Measurements from ENCODE around the gene PDZD2.

The PDZD2 gene

DNA sequence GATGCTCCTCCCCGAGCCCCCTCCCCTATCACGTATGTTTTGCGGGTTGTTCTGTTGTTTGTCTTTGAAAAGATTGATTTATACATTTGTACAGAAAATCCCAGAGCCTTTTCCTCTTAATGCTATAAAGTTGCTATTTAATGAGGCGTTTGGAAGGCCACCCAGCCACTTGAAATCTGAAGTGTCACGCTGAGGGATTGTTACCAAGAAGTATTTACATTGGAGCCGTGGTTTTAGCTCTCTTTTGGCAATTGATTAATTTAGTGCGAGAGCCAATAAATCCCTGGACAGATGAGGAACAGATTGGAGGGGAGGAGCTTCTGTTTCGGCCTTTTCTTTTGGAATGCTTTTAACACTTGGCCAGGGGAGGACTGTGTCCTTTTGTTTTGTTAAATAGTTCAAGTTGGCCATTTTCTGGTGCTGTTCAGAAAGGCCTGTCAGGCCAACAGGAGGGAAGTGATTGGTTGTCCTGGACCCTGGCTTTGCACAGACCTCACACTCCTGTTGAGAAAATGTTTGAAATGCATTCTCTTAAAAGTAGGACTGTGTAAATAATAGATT, 250.2 kb downstream of the PDZD2 start:
- no peak for DNase-seq

DNA sequence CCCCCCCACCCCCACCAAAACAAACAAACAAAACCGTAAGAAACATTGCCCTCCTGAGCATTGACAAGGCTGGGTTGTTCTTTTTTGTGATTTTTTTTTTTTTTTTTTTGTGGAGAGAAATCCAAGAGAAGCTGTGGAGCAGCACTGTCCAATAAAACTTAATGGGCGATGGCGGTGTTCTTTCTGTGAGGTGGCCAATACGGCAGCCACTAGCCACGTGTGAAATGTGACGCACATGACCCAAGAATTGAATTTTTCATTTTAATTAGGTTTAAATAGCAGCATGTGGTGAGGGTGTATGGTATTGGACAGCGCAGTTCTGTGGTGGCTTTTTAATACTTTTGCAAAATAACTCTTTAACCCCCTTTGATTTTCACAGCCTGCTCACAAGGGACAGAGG, 251.1 kb downstream of the PDZD2 start:
- no peak for DNase-seq

DNA sequence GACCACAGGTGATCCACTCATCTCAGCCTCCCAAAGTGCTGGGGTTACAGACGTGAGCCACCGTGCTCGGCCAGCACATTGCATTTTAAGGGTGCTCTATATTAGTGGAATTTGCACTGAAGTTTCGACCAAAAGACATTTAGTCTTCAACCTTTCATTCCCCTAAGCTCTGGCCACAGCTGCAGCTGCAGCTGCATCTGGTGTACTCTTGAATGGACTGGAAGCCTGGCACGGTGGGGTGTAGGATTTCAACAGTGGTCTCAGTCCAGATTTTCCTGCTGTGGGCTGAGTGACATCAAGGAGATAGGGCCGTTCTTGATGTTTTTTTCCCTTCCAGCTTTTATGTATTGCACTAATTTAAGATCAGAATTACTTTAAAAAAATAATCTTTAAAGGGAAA, 255.2 kb downstream of the PDZD2 start:
- no peak for DNase-seq

DNA sequence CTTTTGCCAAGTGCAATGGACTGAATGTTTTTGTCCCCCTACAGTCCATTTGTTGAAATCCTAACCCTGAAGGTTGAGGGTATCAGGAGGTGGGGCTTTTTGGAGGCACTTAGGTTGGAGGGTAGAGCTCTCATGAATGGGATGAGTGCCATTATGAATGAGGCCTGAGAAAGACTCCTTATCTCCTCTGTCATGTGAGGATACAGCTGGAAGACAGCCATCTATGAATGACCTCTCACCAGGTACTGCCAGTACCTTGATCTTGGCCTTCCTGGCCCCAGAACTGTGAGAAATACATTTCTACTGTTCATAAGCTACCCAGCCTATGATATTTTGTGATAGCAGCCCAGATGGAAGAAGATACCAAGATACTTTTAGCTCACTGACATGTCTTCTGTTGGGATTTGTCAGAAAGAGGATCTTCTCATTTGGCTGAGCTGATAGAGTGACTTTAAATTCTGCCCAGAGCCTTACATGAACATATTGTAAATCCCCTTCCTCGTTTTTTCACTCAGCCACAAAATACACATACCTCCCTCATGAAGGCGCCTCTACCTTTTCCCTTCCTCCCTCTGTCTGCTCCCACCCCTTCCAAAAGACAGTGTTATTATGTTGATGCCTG, 256.4 kb downstream of the PDZD2 start:
- DNase-seq = no peak

DNA sequence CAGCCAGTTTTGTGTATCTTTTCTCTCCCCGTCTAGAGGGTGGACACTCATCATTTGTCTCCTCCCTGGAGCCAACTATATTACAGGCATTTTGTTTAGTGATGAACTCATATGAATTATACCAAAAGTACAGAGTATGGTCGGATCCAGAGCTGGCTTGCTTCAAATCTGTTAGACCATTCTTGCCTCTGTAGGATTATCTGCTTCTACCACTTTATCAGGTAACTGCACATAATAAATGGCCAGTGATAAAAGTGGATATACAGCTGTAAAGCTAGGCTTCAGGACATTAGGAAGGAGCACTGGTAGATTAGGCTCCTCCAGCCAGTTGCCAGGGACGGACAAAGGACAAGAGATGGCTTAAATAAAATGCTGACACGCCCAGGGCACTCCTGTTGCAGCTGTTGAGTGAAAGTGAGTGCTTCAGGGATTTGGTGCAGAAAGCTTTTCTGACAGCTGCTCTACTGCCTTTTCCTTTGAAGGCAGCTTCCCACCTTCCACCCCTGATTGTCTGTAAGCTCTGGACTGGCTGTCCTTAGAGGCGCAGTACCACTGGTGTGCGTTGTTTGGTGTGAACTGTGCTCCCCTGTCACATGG, 259.2 kb downstream of the PDZD2 start:
- no peak for DNase-seq

DNA sequence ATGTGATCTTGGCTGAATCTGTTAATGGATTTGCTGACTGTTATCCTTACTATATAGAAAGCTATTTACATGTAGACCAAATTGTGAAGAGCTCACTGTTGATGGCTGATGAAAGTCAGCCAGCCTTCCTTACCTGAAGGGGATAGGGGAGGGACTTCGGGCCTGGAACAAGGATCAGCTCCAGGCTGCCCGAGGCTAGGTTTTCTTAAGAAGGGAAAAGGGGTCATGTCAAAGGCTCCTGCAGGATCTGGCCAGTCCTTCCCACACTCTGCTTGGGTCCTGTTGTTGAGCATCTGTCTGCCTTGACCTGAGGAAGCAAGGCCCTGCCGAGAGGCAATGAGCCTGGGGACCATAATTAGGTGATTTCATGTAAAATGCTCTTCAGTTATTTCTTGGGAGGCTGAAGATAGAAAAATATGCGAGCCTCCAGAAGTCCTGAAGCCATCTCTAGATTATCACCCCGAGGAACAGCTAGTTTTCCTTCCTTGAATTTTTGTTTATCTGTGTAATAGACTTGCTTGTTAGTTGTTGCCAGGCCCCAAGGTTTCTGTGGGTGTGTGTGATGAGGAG, 261.4 kb downstream of the PDZD2 start:
- no peak for DNase-seq

DNA sequence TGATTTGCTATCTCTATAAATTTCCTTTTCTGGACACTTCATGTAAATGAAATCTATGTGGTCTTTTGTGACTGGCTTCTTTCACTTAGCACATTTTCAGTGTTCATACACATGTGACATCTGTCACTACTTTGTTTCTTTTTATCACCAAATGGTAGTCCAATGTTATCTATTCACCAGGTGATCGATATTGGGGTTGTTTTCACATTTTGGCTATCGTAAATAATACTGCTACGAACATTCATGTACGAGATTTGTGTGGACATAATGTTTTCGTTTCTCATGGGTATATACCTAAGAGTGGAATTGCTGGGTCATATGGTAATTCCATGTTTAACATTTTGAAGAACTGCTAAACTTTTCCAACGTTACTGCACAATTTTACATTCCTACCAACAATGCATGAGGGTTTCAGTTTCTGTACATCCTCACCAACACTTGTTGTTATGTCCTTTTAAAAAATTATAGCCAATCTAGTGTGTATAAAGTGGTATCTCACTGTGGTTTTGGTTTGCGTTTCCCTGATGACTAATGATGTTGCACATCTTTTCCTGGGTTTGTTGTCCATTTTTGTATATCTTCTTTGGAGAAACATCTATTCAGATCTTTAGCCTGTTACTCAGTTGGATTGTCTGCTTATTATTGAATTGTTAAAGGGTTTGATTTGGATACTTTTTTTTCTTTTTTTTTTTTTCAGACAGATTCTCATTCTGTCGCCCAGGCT, 263.0 kb downstream of the PDZD2 start:
- no peak for DNase-seq

DNA sequence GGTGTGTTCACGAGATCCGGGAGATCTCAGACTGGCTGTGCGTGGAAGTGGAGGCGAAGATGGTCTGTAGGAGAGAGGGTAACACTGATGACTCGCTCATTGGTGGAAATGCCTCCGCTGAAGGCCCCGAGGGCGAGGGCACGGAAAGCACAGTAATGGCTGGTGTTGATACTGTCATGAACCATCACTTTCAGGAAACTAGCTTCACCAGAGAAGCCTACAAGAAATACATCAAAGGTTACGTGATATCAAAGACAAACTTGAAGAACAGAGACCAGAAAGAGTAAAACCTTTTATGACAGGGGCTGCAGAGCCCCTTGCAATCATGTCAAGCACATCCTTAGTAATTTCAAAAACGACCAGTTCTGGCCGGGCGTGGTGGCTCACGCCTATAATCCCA, 269.5 kb downstream of the PDZD2 start:
- no peak for DNase-seq

DNA sequence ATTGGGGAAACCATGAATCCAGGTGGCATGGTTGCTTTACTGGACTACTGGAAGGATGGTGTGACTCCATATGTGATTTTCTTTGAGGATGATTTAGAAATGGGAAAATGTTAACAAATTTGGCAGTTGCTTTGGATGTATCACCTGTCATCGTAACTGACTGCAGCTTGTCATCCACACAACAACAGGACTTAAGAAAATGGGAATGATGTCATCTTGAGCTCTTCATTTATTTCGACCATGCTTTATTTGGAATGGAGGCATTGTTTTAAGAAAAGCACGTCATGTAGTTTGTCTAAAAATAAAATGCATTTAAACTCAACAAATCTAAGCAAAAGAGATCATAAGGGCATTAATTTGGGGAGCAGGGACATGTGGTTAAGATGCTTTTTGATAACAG, 270.1 kb downstream of the PDZD2 start:
- DNase-seq = no peak

DNA sequence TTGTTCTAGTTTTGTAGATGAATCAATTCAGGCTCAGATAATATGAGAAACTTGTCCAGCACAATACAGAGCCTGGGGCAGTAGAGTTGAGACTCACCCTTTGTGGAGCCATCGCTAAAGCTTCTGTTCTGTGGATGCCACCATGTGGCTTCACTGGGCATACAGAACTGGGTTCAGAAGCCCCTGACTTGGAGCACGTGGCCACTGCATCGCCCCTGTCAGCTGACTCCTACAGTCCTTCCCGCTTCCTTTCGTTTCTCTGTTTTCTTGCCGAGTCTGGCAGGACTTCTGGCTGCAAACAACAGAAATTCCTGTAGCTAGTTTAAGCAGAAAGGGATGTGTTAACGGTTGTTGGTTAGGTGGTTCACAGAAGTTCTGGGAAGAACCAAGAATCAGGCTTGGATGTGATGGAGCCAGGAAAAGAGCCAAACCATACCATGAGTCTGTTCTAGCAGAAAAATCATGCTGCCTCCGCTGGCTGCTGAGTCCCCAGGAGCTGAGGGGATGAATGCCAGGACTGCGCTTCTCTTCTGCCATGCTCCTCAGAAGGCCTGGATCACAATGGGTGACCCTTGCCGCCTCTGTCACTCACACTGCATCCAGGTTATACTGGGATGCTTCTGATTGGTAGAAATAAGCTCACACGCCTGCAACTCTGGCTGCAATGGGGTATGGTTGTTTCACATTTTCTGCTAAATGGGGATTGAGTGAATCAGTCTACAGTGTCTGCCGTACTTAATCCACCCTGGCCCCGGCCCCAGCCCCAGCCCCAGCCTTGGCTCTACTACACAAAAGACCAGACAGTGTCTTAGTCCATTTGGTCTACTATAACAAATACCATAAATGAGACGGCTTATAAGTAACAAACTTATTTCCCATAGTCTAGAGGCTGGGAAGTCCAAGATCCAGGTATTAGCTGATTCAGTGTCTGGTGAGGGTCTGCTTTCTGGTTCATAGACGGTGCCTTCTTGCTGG, 272.6 kb downstream of the PDZD2 start:
- DNase-seq = no peak

DNA sequence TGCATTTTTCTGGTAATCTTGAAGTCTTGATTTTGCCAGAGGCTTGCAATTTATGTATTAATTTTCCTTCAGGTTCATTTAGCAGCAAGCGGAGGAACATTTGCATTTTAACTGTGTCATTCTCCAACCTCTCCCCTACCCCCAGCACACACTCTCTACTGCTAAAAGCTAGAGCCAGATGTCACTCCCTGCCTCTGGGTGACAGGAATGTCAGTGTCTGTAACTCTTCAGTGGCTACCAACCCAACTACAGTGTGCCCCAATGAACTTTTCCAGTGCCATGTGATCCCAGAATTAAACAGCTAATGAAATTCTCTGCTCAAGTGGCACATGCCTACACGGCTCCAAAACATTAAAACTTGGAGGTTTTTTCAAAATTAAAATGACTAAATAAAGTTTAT, 274.9 kb downstream of the PDZD2 start:
- no peak for DNase-seq

DNA sequence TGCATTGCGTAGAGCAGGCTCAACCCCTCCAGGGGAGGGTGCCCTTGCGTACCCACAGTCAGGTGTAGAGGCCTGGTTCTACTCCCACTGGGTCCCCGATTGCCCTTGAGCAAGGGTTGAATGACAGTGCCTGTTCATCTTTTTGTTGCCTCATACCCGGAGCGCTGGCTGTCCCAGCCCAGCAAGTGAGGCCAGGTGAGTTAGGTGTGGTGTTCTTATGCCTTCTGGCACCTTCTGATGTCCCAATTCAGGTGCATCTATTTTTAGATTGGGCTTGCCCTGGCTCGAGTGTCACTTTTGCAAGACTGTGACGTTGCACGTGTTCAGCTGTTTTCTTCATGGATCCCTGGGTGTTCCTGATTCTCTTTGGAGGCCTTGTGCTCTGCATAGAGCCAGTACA, 277.4 kb downstream of the PDZD2 start:
- DNase-seq = no peak

DNA sequence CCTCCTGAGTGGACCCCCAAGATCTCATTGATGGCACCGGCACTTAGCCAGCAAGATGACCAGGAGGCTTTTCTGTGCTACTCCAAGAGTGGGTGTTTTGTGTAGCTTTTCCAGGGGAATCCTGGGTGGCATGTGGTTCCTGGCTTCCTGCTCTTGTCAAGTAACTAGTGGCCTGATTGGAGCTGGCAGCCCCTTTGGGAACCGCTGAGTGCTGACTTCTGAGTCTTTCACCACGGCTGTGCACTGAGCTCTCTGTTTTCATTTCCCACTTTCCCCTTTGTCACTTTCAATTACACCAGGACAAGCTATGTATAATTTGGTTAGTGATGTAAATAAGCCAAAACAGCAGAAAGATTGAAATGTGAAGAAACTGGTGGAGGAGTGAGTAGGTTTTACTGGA, 279.8 kb downstream of the PDZD2 start:
- no peak for DNase-seq

DNA sequence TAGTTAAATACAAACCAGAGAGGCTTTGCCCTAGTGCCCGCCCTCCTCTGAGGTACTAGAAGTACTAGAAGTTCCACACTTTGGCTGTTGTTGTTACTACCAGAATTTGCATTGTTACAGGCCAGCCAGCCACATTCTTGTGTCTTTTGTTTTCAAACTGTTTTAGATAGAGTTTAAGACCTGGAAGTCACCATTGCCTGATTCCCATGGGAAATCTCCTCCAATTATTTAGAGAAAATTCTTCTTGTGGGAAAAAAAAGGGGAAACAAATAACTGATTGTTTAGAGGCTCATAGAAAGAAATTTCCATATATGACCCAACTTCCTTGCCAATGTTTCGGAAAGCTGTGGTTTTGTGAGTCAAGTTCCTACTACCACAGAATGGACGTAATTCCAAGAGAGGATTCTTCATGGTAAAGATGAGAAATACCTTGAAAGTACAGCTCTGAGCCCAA, 282.9 kb downstream of the PDZD2 start:
- no peak for DNase-seq

DNA sequence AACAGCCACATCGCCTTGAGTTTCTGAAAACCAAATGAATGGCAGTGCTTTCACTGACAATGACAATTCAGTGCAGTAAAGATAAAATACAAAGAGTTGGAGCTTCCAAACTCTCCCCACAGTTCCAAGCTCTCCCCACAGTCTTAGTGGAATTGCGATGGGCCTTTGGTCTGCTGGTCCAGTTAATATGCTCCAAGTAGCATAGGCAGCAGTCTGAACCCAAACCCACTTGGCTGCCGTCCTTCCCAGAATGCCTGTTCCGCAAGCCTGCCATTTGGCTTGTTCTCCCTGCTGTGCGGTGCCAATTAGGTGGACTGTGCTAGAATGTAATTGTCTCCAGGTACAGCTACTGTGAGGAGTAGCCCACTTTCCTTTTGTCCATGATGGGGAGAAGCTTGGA, 285.1 kb downstream of the PDZD2 start:
- no peak for DNase-seq

DNA sequence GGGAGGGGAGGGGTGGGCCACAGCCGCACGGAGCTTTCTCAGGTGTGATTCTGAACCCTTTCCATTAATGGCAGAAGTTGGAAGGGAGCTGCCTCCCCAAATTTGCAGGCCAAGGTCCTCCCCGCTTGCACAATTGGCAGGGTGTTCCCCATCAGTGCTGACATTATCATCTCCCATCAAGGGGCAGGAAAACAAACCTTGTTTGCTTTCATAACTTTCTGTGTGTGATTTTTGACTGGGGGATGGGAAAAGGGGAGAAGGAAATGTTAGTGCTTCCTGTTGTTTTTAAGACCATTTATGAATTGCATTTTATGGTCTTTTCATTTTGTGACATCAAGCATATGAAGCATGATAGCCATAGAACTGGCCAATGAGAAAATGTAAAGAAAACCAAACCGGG, 292.9 kb downstream of the PDZD2 start:
- no peak for DNase-seq

DNA sequence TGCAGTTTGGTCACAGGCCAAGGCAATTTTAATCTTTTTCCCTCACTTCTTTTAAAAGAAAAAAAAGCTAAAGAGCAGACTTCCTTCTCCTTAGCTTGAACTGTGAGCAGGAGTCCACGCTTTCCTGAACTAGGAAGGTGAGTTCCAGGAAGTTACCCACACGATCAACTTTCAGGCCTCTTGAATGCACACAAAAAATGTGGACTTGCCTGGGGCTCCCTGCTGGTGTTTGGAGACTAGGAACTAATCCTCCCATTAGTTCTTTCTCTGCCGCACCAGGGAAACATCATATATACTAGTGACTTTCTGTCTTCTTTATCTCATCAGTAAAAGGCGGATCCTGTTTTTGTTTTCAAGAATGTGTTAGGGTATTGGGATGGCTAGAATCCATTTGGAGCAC, 295.2 kb downstream of the PDZD2 start:
- no peak for DNase-seq

DNA sequence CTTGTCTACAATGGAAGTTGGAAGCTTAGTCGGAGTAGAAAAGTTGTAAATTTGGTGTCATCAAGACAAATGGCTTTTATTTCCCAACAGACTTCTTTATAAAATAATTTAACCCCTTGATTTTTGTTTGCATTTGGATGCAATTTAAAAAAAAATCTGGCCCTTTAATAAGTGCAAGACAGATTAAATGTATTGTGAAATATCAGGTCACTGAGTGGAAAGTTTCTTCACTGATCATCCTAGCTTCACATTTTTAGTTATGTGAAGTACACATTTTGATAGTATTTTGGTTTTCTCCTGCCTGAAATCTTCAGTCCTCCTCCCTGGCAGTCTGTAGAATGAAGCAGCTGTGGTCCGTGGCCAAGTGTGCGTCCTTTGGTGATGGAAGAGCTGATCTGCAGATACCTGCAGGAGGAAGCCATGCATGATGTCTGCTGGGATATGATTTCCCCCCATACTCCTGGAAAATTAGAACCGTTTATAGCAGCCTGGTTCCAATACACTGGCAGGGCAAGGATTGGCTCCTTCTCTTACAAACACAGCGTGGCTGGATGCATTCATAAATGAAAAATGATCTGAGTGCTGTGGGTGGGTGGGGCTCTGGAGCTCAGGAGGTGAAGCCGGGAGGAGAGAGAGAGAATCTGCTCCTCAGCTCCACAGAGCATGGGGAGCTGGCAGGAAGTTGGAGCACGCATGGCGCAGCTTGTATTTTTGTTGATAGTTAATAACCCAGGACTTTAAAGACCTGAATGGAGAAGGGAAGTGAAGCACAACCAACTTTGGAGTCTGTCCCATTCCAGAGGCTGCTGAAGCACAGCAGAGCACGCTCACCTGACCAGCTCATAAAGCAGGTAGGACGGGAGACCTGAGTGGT, 296.8 kb downstream of the PDZD2 start:
- no peak for DNase-seq

DNA sequence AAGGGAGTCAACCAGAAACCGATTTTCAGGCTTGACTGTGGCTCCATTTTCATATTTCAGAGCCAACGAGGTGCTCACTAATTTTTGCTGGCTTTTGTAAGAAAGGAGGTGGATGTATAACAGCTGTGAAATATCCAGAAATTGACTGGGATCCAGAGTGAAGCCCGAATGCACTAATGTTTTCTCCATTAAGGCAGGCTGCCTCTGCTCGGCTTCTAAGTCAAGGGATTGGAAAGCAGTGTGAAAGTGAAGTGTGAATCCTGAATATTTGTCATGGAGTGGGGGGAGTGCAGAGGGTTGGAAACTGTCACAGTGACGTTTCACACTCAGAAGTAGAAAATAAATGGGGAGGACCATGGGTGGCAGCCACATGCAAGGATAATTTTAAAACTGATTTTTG, 297.8 kb downstream of the PDZD2 start:
- DNase-seq = no peak

DNA sequence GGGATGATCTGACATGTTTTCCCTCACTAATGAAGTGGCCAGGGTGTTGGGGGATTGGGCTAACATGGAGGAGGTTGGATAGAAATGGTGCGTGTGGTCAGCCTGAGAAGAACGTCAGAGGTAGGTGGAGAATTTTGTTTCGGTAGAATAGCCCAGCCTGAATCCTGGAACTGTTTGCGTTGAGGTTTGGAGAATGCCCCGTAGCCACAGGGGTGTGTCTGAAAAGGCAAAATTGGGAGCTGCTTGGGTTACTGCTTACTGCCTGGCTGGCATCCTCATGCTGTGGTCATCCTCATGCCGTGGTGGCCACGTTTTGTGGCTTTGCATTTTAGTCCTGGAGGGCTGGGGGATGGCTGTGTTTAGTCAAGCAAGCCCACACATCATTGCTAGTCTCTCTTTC, 298.3 kb downstream of the PDZD2 start:
- no peak for DNase-seq

DNA sequence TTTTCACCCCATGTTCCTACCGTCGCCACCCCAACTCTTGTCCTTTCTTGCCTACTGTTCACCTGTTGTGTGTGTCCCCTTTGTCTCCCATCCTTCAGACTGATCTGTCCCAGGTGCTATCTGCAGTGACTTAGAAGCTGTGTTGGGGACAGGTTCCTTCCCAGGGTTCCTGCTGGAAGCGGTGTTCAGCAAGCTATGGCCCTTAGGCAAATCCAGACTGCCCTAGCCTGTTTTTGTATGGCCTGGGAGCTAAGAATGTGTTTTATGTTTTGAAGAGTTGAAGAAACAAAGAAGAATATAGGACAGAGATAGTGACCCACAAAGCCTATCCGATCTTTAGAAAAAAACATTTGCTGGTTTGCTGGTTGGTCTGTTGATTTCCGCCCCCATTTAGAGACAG, 298.8 kb downstream of the PDZD2 start:
- DNase-seq = no peak

DNA sequence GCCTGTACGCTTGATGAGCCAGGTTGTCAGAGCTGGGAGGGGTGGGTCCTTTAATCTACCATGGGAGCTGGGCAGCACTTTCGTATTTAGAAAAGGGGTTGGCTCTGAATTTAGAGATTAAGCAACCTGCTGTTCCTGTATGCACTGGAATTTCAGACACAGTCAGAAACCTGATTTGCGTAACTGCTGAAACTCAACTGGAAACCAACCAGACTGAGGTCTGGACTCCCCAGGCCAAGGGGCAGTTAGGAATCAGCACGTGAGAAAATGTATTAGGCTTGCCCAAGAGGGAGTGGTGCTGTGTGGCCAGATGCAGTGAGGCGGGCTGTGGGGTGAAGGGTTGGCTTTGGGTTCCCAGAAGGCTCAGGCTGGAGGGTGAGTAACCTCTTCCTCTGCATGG, 300.2 kb downstream of the PDZD2 start:
- no peak for DNase-seq

All from stimulated activated CD4-positive, alpha-beta T cell treated with anti-CD3 and anti-CD28 coated beads, Interleukin-2, amount 100 ng/mL, for 24 hours (primary cell).